HepG2 (cell line): ENCODE measurements around the gene KRTAP3-2. TPM values are rescaled to one million over a fixed set of nuclear protein-coding genes. Genes with fewer than 3 reads are reported as not detected.
A peak's percentile ranks its signal among the peaks of the same experiment; 100 is the strongest.

Source experiments
- ATAC-seq: fragments of 200-7000 bp; cut with Tn5 transposase; 3 replicates; pipeline ENCODE4 v1.9.1; 2020; ENCODE audit warnings: mild to moderate bottlenecking, moderate library complexity
- BruUV-seq: library from RNA; stranded (reverse); fragments of 400-500 nt; replicated peaks from 2 replicates; lab custom pipeline; 2021; lab: Mats Ljungman, UMichigan
- CTCF ChIA-PET: fragments of 300-600 bp; formaldehyde crosslinking; extraction: SDS; loops from one replicate; lab custom pipeline; 2021; ENCODE audit warnings: low total read pairs, inconsistent platforms, low intra/inter-chr PET ratio; lab: Yijun Ruan, JAX
- POLR2A ChIA-PET: fragments of 350-600 bp; sonication (Branson Sonifier 250); formaldehyde crosslinking; loops from one replicate; lab custom pipeline; 2020; ENCODE audit warnings: antibody characterized with exemption, inconsistent platforms; lab: Yijun Ruan, JAX
- DNase-seq: peaks from one replicate; pipeline ENCODE4 v3.0.0-alpha.2; 2015; ENCODE audit warnings: low spot score
- FAIRE-seq: peaks from 3 replicates; lab custom pipeline; 2011; peaks lifted over from hg19 to GRCh38; lab: Jason Lieb, UNC
- H2AFZ ChIP-seq: one replicate; pipeline ENCODE4 v1.6.1; 2011; ENCODE audit warnings: low read length, inconsistent platforms
- H3K27ac ChIP-seq: fragments of 300-600 bp; 3 replicates; pipeline ENCODE4 v1.8.0; 2011; ENCODE audit warnings: mixed run types, mild to moderate bottlenecking, mixed read lengths, low read length, inconsistent platforms; ENCODE audit not compliant: insufficient read depth; ENCODE audit errors: extremely low read length
- H3K27me3 ChIP-seq, 2 experiments: fragments of 200-600 bp in 1 of 2; 2 replicates in 1 of 2; 3 replicates in 1 of 2; pipeline versions ENCODE4 v1.6.0 to v1.8.0; 2011; ENCODE audit warnings: low read length in 2 of 2, mild to moderate bottlenecking in 2 of 2, moderate library complexity in 2 of 2, inconsistent platforms in 1 of 2; ENCODE audit not compliant: insufficient read depth in 2 of 2, control insufficient read depth in 1 of 2
- H3K36me3 ChIP-seq, 2 experiments: fragments of 200-600 bp in 1 of 2; replicated peaks in 1 of 2; 2 replicates in 1 of 2; 3 replicates in 1 of 2; pipeline versions ENCODE4 v1.5.1 to v1.8.0; 2011; ENCODE audit warnings: low read length in 2 of 2, inconsistent platforms in 1 of 2; ENCODE audit not compliant: insufficient read depth in 2 of 2, control insufficient read depth in 1 of 2
- H3K4me1 ChIP-seq: 2 replicates; pipeline ENCODE4 v1.5.1; 2012; ENCODE audit warnings: low read length, inconsistent platforms; ENCODE audit not compliant: insufficient read depth
- H3K4me2 ChIP-seq: 2 replicates; pipeline ENCODE4 v1.6.0; 2011; ENCODE audit warnings: low read depth, low read length, inconsistent platforms
- H3K4me3 ChIP-seq, 3 experiments: fragments of 200-600 bp in 1 of 3; sonication (generic), shearing (Covaris generic) in 1 of 3; replicated peaks in 1 of 3; 2 replicates each; pipeline ENCODE4 v1.5.1; 2011 to 2016; ENCODE audit warnings: low read length in 3 of 3, inconsistent platforms in 2 of 3, low read depth in 2 of 3, mild to moderate bottlenecking in 2 of 3, control low read depth in 1 of 3, mixed read lengths in 1 of 3; ENCODE audit not compliant: insufficient read depth in 1 of 3
- H3K79me2 ChIP-seq: one replicate; pipeline ENCODE4 v1.6.1; 2011; ENCODE audit warnings: low read length, inconsistent platforms; ENCODE audit not compliant: insufficient read depth
- H3K9ac ChIP-seq: 2 replicates; pipeline ENCODE4 v1.6.0; 2011; ENCODE audit warnings: mild to moderate bottlenecking, low read depth, low read length, inconsistent platforms; ENCODE audit not compliant: insufficient read depth
- H3K9me3 ChIP-seq: 2 replicates; pipeline ENCODE4 v1.5.1; 2012; ENCODE audit warnings: mild to moderate bottlenecking, low read length
- H4K20me1 ChIP-seq: 2 replicates; pipeline ENCODE4 v1.6.0; 2011; ENCODE audit warnings: inconsistent platforms, mild to moderate bottlenecking, low read length, moderate library complexity; ENCODE audit not compliant: insufficient read depth
- ARID2 ChIP-seq: sonication (generic); formaldehyde crosslinking; IDR thresholded peaks from 2 replicates; pipeline ENCODE4 v1.8.1; 2022; ENCODE audit warnings: mild to moderate bottlenecking, missing genetic modification reagents, borderline replicate concordance
- BHLHE40 ChIP-seq: IDR thresholded peaks from 2 replicates; pipeline ENCODE4 v1.6.1; 2011; ENCODE audit warnings: low read length, improper control_type of control experiment
- FOXA1 ChIP-seq, 2 experiments: fragments of 450-650 bp in 1 of 2; sonication (generic) in 1 of 2; formaldehyde crosslinking in 1 of 2; IDR thresholded peaks; 2 replicates each; pipeline versions ENCODE4 v1.4.0 to v1.6.1; 2016 to 2020; ENCODE audit warnings: missing genetic modification reagents in 1 of 2
- FOXA3 ChIP-seq: IDR thresholded peaks from 2 replicates; pipeline ENCODE4 v1.6.1; 2016; ENCODE audit warnings: missing genetic modification reagents, missing compliant biosample characterization
- FOXP1 ChIP-seq, 2 experiments: fragments of 450-650 bp in 1 of 2; IDR thresholded peaks; 2 replicates each; pipeline ENCODE4 v1.6.1; 2017 to 2018; ENCODE audit warnings: antibody characterized with exemption in 1 of 2
- GATAD2A ChIP-seq: IDR thresholded peaks from 2 replicates; pipeline ENCODE4 v1.6.1; 2016
- HNF4A ChIP-seq: sonication (generic); formaldehyde crosslinking; IDR thresholded peaks from 2 replicates; pipeline ENCODE4 v1.4.0; 2020; ENCODE audit warnings: missing genetic modification reagents
- HOXA3 ChIP-seq: sonication (generic); formaldehyde crosslinking; IDR thresholded peaks from 2 replicates; pipeline ENCODE4 v1.5.0; 2020; ENCODE audit warnings: missing genetic modification reagents
- MYNN ChIP-seq: sonication (generic); formaldehyde crosslinking; IDR thresholded peaks from 2 replicates; pipeline ENCODE4 v1.4.0; 2020; ENCODE audit warnings: mild to moderate bottlenecking, low read depth, missing genetic modification reagents
- NFIC ChIP-seq: IDR thresholded peaks from 2 replicates; pipeline ENCODE4 v1.6.1; 2012; ENCODE audit warnings: mild to moderate bottlenecking, low read length, inconsistent platforms
- SIN3B ChIP-seq: fragments of 150-350 bp; IDR thresholded peaks from 2 replicates; pipeline ENCODE4 v1.6.1; 2014; ENCODE audit warnings: low read length
- SOX13 ChIP-seq, 3 experiments: fragments of 450-650 bp in 1 of 3; sonication (generic) in 1 of 3; formaldehyde crosslinking in 1 of 3; IDR thresholded peaks in 2 of 3; conservative IDR thresholded peaks in 1 of 3; 2 replicates each; pipeline versions ENCODE4 v1.5.0 to v1.6.1; 2016 to 2020; ENCODE audit warnings: antibody characterized with exemption in 1 of 3, mild to moderate bottlenecking in 1 of 3, missing compliant biosample characterization in 1 of 3, missing genetic modification reagents in 1 of 3, moderate library complexity in 1 of 3
- SOX5 ChIP-seq: IDR thresholded peaks from 2 replicates; pipeline ENCODE4 v1.6.1; 2016; ENCODE audit warnings: borderline replicate concordance
- SOX6 ChIP-seq, 2 experiments: fragments of 450-650 bp in 1 of 2; sonication (generic) in 1 of 2; formaldehyde crosslinking in 1 of 2; IDR thresholded peaks; 2 replicates each; pipeline versions ENCODE4 v1.4.0 to v1.6.1; 2017 to 2020; ENCODE audit warnings: antibody characterized with exemption in 1 of 2, mild to moderate bottlenecking in 1 of 2, missing genetic modification reagents in 1 of 2
- XRCC5 ChIP-seq: fragments of 200-400 bp; formaldehyde crosslinking; optimal IDR thresholded peaks from 2 replicates; pipeline ENCODE3; 2017; ENCODE audit warnings: mild to moderate bottlenecking, low read length
- ZBTB38 ChIP-seq: sonication (generic); formaldehyde crosslinking; IDR thresholded peaks from 2 replicates; pipeline ENCODE4 v1.5.1; 2020; ENCODE audit warnings: mild to moderate bottlenecking, missing genetic modification reagents
- ZNF292 ChIP-seq: sonication (generic); formaldehyde crosslinking; IDR thresholded peaks from 2 replicates; pipeline ENCODE4 v1.8.1; 2022; ENCODE audit warnings: mild to moderate bottlenecking, low read depth, missing genetic modification reagents, borderline replicate concordance
- ZNF549 ChIP-seq: sonication (generic); formaldehyde crosslinking; IDR thresholded peaks from 2 replicates; pipeline ENCODE4 v1.5.0; 2020; ENCODE audit warnings: missing genetic modification reagents
- WGBS: methylation state at CpG from one replicate; pipeline ENCODE4 v1.1.6; 2017; ENCODE audit warnings: low lambda C conversion rate; 5-methylcytosine and 5-hydroxymethylcytosine counted together
- in situ Hi-C: cut with HindIII; loops from 2 replicates; pipeline ENCODE4 v1.10.0; 2017; ENCODE audit warnings: low pct_unique_long_range_greater_than_20kb; ENCODE audit not compliant: extremely low pct_ligation_motif_present
- intact Hi-C: fragments of 100-400 bp; cut with micrococcal nuclease; formaldehyde crosslinking; loops from one replicate; pipeline ENCODE4 v1.10.0; 2022; ENCODE audit not compliant: unreplicated experiment
- polyA plus RNA-seq, 8 experiments: library from polyadenylated mRNA; depleted of rRNA in 3 of 8; stranded (reverse) in 7 of 8; unstranded in 1 of 8; fragments of >200 nt; fragmentation: Illumina TruSeq in 4 of 8; extraction: Trizol in 4 of 8; gene quantifications; 2 replicates each; pipeline versions ENCODE4 v1.2.1 to v1.2.3, GENCODE V29; 2011 to 2016; ENCODE audit warnings: low read depth in 4 of 8, missing spikeins in 1 of 8, mixed read lengths in 1 of 8; ENCODE audit not compliant: insufficient read depth in 1 of 8
- total RNA-seq, 5 experiments: library from RNA; depleted of rRNA; stranded (reverse); fragments of >200 nt; fragmentation: Illumina TruSeq; extraction: Trizol; gene quantifications; 2 replicates each; pipeline ENCODE4 v1.2.3, GENCODE V29; 2016; ENCODE audit warnings: low read depth in 1 of 5
- TF ChIP-seq, protein P1 (sequence below): sonication (generic); formaldehyde crosslinking; IDR thresholded peaks from 2 replicates; pipeline ENCODE4 v1.4.0; 2020; ENCODE audit warnings: missing genetic modification reagents

KRTAP3-2 gene
- total and polyA plus RNA-seq, 2 of the 13 experiments (the other 11 are each of a cell fraction or from before 2014, with no cell fraction given): not detected

DNA sequence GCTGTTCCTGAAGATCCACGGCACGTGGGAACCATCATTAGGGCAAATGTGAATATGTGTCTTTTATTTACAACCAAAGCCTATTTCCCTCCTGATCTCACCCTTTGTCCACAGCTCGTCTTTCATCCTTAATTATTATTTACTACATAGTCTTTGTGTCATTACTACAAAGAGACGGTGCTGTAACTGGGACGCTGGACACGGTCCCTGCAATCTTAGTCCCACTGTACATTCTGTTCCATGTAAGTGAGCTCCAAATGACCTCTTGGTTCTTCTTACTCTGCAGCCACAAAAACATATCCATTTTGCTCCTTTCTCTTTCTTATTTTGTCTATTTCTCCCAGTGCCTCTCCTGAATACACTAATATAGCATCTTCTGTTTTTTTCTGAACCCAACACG lies 49.5 kb downstream of the KRTAP3-2 start (continued):
- TF ChIP-seq, protein P1, sequence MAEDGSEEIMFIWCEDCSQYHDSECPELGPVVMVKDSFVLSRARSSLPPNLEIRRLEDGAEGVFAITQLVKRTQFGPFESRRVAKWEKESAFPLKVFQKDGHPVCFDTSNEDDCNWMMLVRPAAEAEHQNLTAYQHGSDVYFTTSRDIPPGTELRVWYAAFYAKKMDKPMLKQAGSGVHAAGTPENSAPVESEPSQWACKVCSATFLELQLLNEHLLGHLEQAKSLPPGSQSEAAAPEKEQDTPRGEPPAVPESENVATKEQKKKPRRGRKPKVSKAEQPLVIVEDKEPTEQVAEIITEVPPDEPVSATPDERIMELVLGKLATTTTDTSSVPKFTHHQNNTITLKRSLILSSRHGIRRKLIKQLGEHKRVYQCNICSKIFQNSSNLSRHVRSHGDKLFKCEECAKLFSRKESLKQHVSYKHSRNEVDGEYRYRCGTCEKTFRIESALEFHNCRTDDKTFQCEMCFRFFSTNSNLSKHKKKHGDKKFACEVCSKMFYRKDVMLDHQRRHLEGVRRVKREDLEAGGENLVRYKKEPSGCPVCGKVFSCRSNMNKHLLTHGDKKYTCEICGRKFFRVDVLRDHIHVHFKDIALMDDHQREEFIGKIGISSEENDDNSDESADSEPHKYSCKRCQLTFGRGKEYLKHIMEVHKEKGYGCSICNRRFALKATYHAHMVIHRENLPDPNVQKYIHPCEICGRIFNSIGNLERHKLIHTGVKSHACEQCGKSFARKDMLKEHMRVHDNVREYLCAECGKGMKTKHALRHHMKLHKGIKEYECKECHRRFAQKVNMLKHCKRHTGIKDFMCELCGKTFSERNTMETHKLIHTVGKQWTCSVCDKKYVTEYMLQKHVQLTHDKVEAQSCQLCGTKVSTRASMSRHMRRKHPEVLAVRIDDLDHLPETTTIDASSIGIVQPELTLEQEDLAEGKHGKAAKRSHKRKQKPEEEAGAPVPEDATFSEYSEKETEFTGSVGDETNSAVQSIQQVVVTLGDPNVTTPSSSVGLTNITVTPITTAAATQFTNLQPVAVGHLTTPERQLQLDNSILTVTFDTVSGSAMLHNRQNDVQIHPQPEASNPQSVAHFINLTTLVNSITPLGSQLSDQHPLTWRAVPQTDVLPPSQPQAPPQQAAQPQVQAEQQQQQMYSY (CRISPR knock-in tag): no peak
- TF ChIP-seq MYNN (CRISPR knock-in tag): no peak
- no peak for TF ChIP-seq ZNF549 (CRISPR knock-in tag)
- no peak for TF ChIP-seq SIN3B

DNA sequence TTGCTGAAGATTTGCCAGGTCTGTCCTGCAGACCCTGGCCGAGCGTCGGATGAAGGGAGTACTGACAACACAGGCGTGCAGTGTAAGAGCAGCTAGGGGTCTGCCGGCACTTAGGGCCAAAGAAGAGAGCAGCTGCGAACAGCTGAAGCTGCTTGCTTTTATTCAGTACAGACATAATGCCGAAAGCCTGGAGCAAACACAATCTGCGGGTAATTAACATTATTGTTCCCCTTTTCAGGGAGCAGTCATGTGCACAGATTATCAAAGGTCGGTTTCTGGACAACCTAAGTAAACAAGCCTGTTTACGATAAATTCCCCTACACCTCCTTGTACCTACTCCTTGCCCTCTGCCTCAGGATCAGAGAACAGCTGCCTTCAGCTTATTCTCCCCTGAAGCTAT lies 50.3 kb downstream of the KRTAP3-2 start:
- H3K79me2 ChIP-seq: no peaks in the 10 kb centered on the region
- H3K9ac ChIP-seq: peak overlapping the region; percentile 43
- peak overlapping the region; percentile 35 for H2AFZ ChIP-seq
- no peaks in the 10 kb centered on the region for H4K20me1 ChIP-seq
- peak overlapping the region in 1 of 3 experiments; percentile 13; a peak in 1 of 6 replicates for H3K4me3 ChIP-seq
- ATAC-seq (peak; percentile 74), FAIRE-seq (no peak), DNase-seq (peak; percentile 57)
- no TSS peak for BruUV-seq
- H3K9me3 ChIP-seq: no peaks in the 10 kb centered on the region
- no peaks in the 10 kb centered on the region; a peak in 1 of 5 replicates for H3K36me3 ChIP-seq
- H3K27ac ChIP-seq: peak overlapping the region; percentile 39
- ChIA-PET POLR2A (interaction anchor here (0.8 to 1.9 kb wide), 3 partner anchors 8 to 47 kb away, joined by 3 to 9 read pairs (median 6); no protein-coding TSS in a partner anchor), CTCF (no interaction called here)
- in situ Hi-C loops (no loop called here), intact Hi-C loops (no loop called here)
- H3K27me3 ChIP-seq: no peaks in the 10 kb centered on the region
- 31% methylated on average over 10 of the region's 10 CpGs for WGBS
- H3K4me2 ChIP-seq: peak overlapping the region; percentile 59
- H3K4me1 ChIP-seq: peaks cover 83% of the 10 kb centered on the region
- TF ChIP-seq NFIC (no peak), HOXA3 (CRISPR knock-in tag) (no peak), FOXP1 (IDR thresholded peaks at IDR 0.05) (no peak), FOXP1 (CRISPR knock-in tag; IDR thresholded peaks at IDR 0.05) (peak; percentile 71), BHLHE40 (peak; percentile 45; the same call in 1 of the 2 replicates), ZNF292 (0 out of 2 replicates have a peak, but pooled peaks have one; percentile 43), FOXA1 (IDR thresholded peaks at IDR 0.05) (no peak), FOXA1 (CRISPR knock-in tag; IDR thresholded peaks at IDR 0.05) (peak; percentile 76), SOX13 (IDR thresholded peaks at IDR 0.05) (no peak), SOX13 (CRISPR knock-in tag; conservative IDR thresholded peaks at IDR 0.05 in 1 of 2, IDR thresholded peaks at IDR 0.05 in 1 of 2) (peak in 1 of 2 experiments; percentile 68; a peak in 2 of 4 replicates), ARID2 (CRISPR knock-in tag) (no peak), SOX5 (CRISPR knock-in tag) (peak; percentile 56; the same call in 1 of the 2 replicates), HNF4A (CRISPR knock-in tag) (peak; percentile 30), SOX6 (IDR thresholded peaks at IDR 0.05) (no peak), SOX6 (CRISPR knock-in tag; IDR thresholded peaks at IDR 0.05) (peak; percentile 72), XRCC5 (no peak), GATAD2A (CRISPR knock-in tag) (peak; percentile 37; the same call in 1 of the 2 replicates), FOXA3 (CRISPR knock-in tag) (peak; percentile 69), ZBTB38 (CRISPR knock-in tag) (0 out of 2 replicates have a peak, but pooled peaks have one; percentile 27)
